Measurements from ENCODE around the gene RAB14. TPM values are rescaled to one million over a fixed set of nuclear protein-coding genes. Genes with fewer than 3 reads are reported as not detected.

Gene RAB14
- total RNA-seq, 2 experiments from 2014 or later, result 8.6 to 37.1 TPM

DNA sequence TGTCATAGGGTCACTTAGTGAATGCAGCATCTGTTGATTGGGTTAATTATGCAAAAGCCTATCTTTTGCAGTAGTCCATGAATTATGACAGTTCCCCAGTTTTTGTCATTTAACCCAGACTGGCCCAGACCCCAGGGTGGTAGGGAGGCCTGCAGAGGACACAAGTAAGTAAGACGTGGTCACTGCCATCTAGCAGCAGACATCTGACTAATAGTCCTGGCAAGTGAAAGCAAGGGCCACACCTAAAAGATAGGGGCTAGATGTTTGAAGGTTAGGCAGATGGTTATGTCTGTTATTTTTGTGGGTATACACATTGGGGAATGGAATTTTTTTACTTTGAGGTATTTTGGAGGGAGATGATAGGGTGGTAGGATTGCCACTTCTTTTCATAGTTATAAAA, 48.0 kb downstream of the RAB14 start:
- TF ChIP-seq EZH2phosphoT487 (IDR thresholded peaks at IDR 0.05; ENCODE audit: borderline replicate concordance, low read depth, low read length), result no peak
- TF ChIP-seq, protein P1, sequence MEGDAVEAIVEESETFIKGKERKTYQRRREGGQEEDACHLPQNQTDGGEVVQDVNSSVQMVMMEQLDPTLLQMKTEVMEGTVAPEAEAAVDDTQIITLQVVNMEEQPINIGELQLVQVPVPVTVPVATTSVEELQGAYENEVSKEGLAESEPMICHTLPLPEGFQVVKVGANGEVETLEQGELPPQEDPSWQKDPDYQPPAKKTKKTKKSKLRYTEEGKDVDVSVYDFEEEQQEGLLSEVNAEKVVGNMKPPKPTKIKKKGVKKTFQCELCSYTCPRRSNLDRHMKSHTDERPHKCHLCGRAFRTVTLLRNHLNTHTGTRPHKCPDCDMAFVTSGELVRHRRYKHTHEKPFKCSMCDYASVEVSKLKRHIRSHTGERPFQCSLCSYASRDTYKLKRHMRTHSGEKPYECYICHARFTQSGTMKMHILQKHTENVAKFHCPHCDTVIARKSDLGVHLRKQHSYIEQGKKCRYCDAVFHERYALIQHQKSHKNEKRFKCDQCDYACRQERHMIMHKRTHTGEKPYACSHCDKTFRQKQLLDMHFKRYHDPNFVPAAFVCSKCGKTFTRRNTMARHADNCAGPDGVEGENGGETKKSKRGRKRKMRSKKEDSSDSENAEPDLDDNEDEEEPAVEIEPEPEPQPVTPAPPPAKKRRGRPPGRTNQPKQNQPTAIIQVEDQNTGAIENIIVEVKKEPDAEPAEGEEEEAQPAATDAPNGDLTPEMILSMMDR (conservative IDR thresholded peaks at IDR 0.05; ENCODE audit: low read length), result no peak

DNA sequence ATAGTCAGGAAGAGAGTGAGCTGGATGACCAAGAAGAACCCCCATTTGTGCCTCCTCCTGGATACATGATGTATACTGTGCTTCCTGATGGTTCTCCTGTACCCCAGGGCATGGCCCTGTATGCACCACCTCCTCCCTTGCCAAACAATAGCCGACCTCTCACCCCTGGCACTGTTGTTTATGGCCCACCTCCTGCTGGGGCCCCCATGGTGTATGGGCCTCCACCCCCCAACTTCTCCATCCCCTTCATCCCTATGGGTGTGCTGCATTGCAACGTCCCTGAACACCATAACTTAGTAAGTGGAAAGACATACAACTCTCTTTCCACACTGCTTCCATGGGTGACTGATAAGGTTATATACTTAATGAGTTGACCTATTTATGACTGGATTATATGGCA, 51.5 kb downstream of the RAB14 start:
- Histone ChIP-seq H2AFZ (ENCODE audit: low read length) (no peak overlapping the region), H3K4me1 (ENCODE audit: insufficient read depth, low read length, poor library complexity, severe bottlenecking) (peaks cover 23% of the 10 kb centered on the region), H3K9me2 (ENCODE audit: insufficient read depth, low read length) (no peaks in the 10 kb centered on the region), H3K4me2 (ENCODE audit: low read length) (no peak overlapping the region), H4K20me1 (ENCODE audit: insufficient read depth, low read length) (no peaks in the 10 kb centered on the region), H3K79me2 (ENCODE audit: insufficient read depth, low read depth, low read length) (no peaks in the 10 kb centered on the region), H3K27ac (ENCODE audit: low read depth, low read length, poor library complexity, severe bottlenecking) (no peak overlapping the region), H3K4me3 (ENCODE audit: low read depth, low read length, poor library complexity, severe bottlenecking) (no peak overlapping the region), H3K36me3 (ENCODE audit: insufficient read depth, low read length) (peaks cover 98% of the 10 kb centered on the region), H3K9me3 (ENCODE audit: low read length) (no peaks in the 10 kb centered on the region)
- intact Hi-C loops (cut with micrococcal nuclease; ENCODE audit: unreplicated experiment), result loop anchor here (10.0 kb wide), 1 partner anchor 165 kb away; no protein-coding TSS in a partner anchor
- DNase-seq (ENCODE audit: low spot score), result no peak
- no TSS peak for BruUV-seq (replicated peaks)
- ChIA-PET POLR2A (no interaction called here), CTCF (ENCODE audit: unreplicated experiment) (no interaction called here)
- TF ChIP-seq, protein P1 (conservative IDR thresholded peaks at IDR 0.05; ENCODE audit: low read length), result no peak
- TF ChIP-seq EZH2phosphoT487 (IDR thresholded peaks at IDR 0.05; ENCODE audit: borderline replicate concordance, low read depth, low read length), result no peak

More for the DNA sequence above, 48.0 kb downstream of the RAB14 start:
- POLR2A ChIA-PET, result interaction anchor here (1.8 kb wide), 1 partner anchor 9 kb away, joined by 7 read pairs; no protein-coding TSS in a partner anchor
- no TSS peak for BruUV-seq (replicated peaks)
- Histone ChIP-seq H3K4me1 (ENCODE audit: insufficient read depth, low read length, poor library complexity, severe bottlenecking) (peaks cover 57% of the 10 kb centered on the region), H3K4me3 (ENCODE audit: low read depth, low read length, poor library complexity, severe bottlenecking) (no peak overlapping the region), H3K36me3 (ENCODE audit: insufficient read depth, low read length) (peaks cover 91% of the 10 kb centered on the region), H3K9me3 (ENCODE audit: low read length) (no peaks in the 10 kb centered on the region), H2AFZ (ENCODE audit: low read length) (no peak overlapping the region), H3K9me2 (ENCODE audit: insufficient read depth, low read length) (no peaks in the 10 kb centered on the region), H3K79me2 (ENCODE audit: insufficient read depth, low read depth, low read length) (peaks cover 15% of the 10 kb centered on the region; the same call in 1 of the 2 replicates), H4K20me1 (ENCODE audit: insufficient read depth, low read length) (no peaks in the 10 kb centered on the region), H3K4me2 (ENCODE audit: low read length) (no peak overlapping the region), H3K27ac (ENCODE audit: low read depth, low read length, poor library complexity, severe bottlenecking) (no peak overlapping the region)
- CTCF ChIA-PET (ENCODE audit: unreplicated experiment), result no interaction called here
- DNase-seq (ENCODE audit: low spot score), result no peak
- intact Hi-C loops (cut with micrococcal nuclease; ENCODE audit: unreplicated experiment), result loop anchor here (10.0 kb wide), 1 partner anchor 169 kb away; no protein-coding TSS in a partner anchor

DNA sequence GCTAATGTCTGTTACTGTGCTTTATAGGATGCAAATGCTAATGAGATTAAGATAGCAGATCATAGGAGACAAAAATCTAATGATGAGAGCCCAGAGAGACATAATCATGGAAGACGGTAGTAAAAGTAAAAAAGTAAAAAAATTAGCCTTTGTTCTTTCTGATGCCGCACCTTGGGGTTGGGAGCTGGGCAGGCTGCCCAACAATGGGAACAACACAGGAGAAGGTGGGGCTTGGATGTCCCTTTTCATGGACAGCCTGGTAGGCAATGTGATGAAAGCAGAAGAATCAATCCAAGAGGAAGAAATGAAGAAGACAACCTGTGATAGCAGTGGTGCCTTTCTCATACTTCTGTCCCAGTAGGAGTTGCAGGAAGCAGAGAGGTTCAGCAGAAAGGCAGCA, 57.2 kb downstream of the RAB14 start:
- Histone ChIP-seq H3K9me3 (ENCODE audit: low read length) (no peaks in the 10 kb centered on the region), H3K4me1 (ENCODE audit: insufficient read depth, low read length, poor library complexity, severe bottlenecking) (no peaks in the 10 kb centered on the region), H4K20me1 (ENCODE audit: insufficient read depth, low read length) (no peaks in the 10 kb centered on the region), H3K9me2 (ENCODE audit: insufficient read depth, low read length) (no peaks in the 10 kb centered on the region), H3K79me2 (ENCODE audit: insufficient read depth, low read depth, low read length) (no peaks in the 10 kb centered on the region), H3K4me3 (ENCODE audit: low read depth, low read length, poor library complexity, severe bottlenecking) (no peak overlapping the region), H2AFZ (ENCODE audit: low read length) (no peak overlapping the region), H3K4me2 (ENCODE audit: low read length) (no peak overlapping the region), H3K36me3 (ENCODE audit: insufficient read depth, low read length) (peaks cover 100% of the 10 kb centered on the region), H3K27ac (ENCODE audit: low read depth, low read length, poor library complexity, severe bottlenecking) (no peak overlapping the region)
- intact Hi-C loops (cut with micrococcal nuclease; ENCODE audit: unreplicated experiment), result no loop called here
- ChIA-PET CTCF (ENCODE audit: unreplicated experiment) (no interaction called here), POLR2A (interaction anchor here (0.7 to 1.0 kb wide), 2 partner anchors 12 to 17 kb away, joined by 4 read pairs; no protein-coding TSS in a partner anchor)
- DNase-seq (ENCODE audit: low spot score), result no peak
- no peak for TF ChIP-seq EZH2phosphoT487 (IDR thresholded peaks at IDR 0.05; ENCODE audit: borderline replicate concordance, low read depth, low read length)
- TF ChIP-seq, protein P1 (conservative IDR thresholded peaks at IDR 0.05; ENCODE audit: low read length), result no peak
- no TSS peak for BruUV-seq (replicated peaks)
